ENCODE data around the gene PPM1M.

DNA sequence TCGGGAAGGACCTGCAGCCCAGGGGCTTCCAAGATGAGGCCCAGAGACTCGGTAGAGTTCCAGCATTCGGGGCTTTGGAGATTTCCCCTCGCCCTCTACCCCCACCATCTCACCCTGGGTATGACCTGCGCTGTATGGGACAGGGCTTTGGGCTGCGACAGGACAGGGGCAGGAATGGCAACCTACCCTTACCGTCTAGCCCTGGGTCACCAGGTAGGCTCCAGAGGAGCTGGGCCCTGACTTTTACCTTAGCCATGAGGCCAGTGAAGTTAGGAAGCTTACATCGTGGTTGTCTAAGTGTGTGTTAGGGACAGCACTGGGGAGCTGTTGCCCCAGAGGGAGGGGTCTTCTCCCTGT, 683 bp downstream of the PPM1M start:
- no peak for TF ChIP-seq ZFP30 (CRISPR knock-in tag; IDR thresholded peaks at IDR 0.05)
- no peak for TF ChIP-seq TCF4 (CRISPR knock-in tag; IDR thresholded peaks at IDR 0.05; ENCODE audit: borderline replicate concordance)
- TF ChIP-seq ARNTL (CRISPR knock-in tag; IDR thresholded peaks at IDR 0.05; ENCODE audit: borderline replicate concordance, low read depth), result no peak
- TF ChIP-seq CSDC2 (CRISPR knock-in tag; IDR thresholded peaks at IDR 0.05), result no peak
- TF ChIP-seq ZNF70 (CRISPR knock-in tag; IDR thresholded peaks at IDR 0.05), result no peak
- TF ChIP-seq PATZ1 (CRISPR knock-in tag; IDR thresholded peaks at IDR 0.05; ENCODE audit: borderline replicate concordance), result no peak
- no peak for TF ChIP-seq OSR1 (CRISPR knock-in tag; IDR thresholded peaks at IDR 0.05)
- TF ChIP-seq ESRRG (CRISPR knock-in tag; IDR thresholded peaks at IDR 0.05), result no peak
- no peak for TF ChIP-seq ZNF565 (CRISPR knock-in tag; conservative IDR thresholded peaks at IDR 0.05; ENCODE audit: low read depth)

Measured in SK-N-SH treated with all-trans-retinoic acid at 6 μM for 48 hours (cell line).